Body of pancreas (tissue), 4 donors: ENCODE data around the gene SLC25A25. TPM values are rescaled to one million over a fixed set of nuclear protein-coding genes. Genes with fewer than 3 reads are reported as not detected.
"Not testable (repeated sequence)": the region's sequence is repeated elsewhere in the genome, so short reads cannot be mapped to it uniquely, and the experiment has no call there.

Experiments
- ATAC-seq: fragments of 150-250 bp; one replicate; pipeline ENCODE4 v1.9.1; 2016
- DNase-seq, 4 donors: peaks; one replicate each; pipeline ENCODE4 v3.0.0-alpha.2; 2019
- H3K27ac ChIP-seq, 4 donors: fragments of 200-600 bp; sonication (generic); 1 replicate in 3 of 4; 2 replicates in 1 of 4; pipeline versions ENCODE4 v1.5.1 to v1.6.1; 2016 to 2019; ENCODE audit warnings: mild to moderate bottlenecking in 1 of 4, mixed read lengths in 1 of 4, moderate library complexity in 1 of 4
- H3K27me3 ChIP-seq, 2 donors: fragments of 200-600 bp; sonication (generic); one replicate each; pipeline ENCODE4 v1.6.0; 2016; ENCODE audit warnings: mild to moderate bottlenecking in 1 of 2
- H3K36me3 ChIP-seq, 2 donors: fragments of 200-600 bp; sonication (generic); replicated peaks in 1 of 2; 2 replicates each; pipeline ENCODE4 v1.5.1; 2016; ENCODE audit warnings: low read depth in 2 of 2; ENCODE audit not compliant: insufficient read depth in 1 of 2
- H3K4me1 ChIP-seq: fragments of 200-600 bp; sonication (generic); one replicate; pipeline ENCODE4 v1.6.0; 2016
- H3K4me3 ChIP-seq, 2 donors: fragments of 200-600 bp; sonication (generic); 1 replicate in 1 of 2; 2 replicates in 1 of 2; pipeline ENCODE4 v1.5.1; 2016 to 2019
- H3K9me3 ChIP-seq, 3 donors: fragments of 200-600 bp; sonication (generic); 1 replicate in 2 of 3; 2 replicates in 1 of 3; pipeline ENCODE4 v1.5.1; 2016
- POLR2A ChIP-seq, 3 donors: fragments of 450-650 bp; IDR thresholded peaks; one replicate each; pipeline ENCODE4 v1.6.1; 2016; ENCODE audit warnings: antibody characterized with exemption in 3 of 3, mild to moderate bottlenecking in 2 of 3
- WGBS, 2 donors: methylation state at CpG; one replicate each; pipeline ENCODE4 v1.1.5; 2017; 5-methylcytosine and 5-hydroxymethylcytosine counted together
- intact Hi-C: fragments of 100-400 bp; cut with DNase I; formaldehyde crosslinking; loops from one replicate; pipeline ENCODE4 v1.15.1; 2023
- total RNA-seq, 2 donors: library from RNA; depleted of rRNA; stranded (reverse); fragments of >200 nt; gene quantifications; one replicate each; pipeline ENCODE4 v1.1.0, GENCODE V29; 2016
- TF ChIP-seq, protein P1 (sequence below), 7 experiments: fragments of 450-650 bp in 4 of 7; fragments of 200-600 bp in 3 of 7; sonication (generic) in 3 of 7; IDR thresholded peaks; one replicate each; pipeline ENCODE4 v1.5.1; 2016 to 2019; ENCODE audit warnings: antibody characterized with exemption in 7 of 7

SLC25A25 gene
- 10 to 100 TPM; 31.4 to 36.6 TPM for total RNA-seq

DNA sequence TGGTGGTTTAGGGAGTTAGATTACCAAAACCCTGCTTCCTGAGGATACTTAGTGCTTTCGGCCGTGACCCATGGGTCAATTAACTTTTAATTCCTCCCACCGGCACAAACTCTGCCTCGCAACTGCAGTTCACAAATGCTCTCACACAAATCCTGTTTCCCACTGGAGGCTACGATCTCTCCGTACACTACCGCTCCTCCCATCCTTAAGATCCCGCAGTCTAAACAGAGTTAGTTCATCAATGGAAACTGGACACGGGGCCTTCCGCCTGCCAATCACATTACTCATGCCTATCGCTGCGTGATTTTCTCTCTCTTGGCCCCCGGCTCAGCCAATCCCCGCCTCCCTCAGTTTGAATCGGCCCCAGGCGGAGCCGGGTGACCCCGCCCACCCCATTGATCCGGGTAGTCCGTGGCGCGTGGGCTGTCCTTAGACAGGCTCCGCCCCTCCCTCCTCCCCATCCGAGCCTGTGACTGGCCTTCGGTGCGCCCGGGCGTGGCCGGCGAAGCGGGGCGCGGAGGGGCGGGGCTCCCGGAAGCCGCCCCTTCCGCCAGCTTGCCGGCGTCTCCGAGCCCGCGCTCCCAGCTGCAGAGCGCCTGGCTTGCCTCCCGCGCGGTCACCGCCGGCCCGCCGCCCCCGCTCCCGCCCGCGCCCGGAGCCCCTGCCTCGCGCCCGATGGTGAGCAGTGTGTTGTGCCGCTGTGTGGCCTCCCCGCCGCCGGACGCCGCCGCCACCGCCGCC is at the start of gene SLC25A25:
Gene SLC25A25, plus strand, starts transcription at position 588 of the 741 bp plus-strand sequence. Its CDS starts 88 bp downstream, at position 676.
- Histone ChIP-seq H3K27ac (peak within 1 kb of the TSS; percentile 96 to 100 (median 98)), H3K4me3 (peak within 1 kb of the TSS; percentile 66 to 86), H3K4me1 (peaks cover 58% of the 10 kb centered on the region), H3K36me3 (no peaks in the 10 kb centered on the region), H3K9me3 (no peaks in the 10 kb centered on the region), H3K27me3 (no peaks in the 10 kb centered on the region)
- TF ChIP-seq POLR2A (IDR thresholded peaks at IDR 0.05): peak; percentile 49 to 97 (median 58)
- TF ChIP-seq, protein P1, sequence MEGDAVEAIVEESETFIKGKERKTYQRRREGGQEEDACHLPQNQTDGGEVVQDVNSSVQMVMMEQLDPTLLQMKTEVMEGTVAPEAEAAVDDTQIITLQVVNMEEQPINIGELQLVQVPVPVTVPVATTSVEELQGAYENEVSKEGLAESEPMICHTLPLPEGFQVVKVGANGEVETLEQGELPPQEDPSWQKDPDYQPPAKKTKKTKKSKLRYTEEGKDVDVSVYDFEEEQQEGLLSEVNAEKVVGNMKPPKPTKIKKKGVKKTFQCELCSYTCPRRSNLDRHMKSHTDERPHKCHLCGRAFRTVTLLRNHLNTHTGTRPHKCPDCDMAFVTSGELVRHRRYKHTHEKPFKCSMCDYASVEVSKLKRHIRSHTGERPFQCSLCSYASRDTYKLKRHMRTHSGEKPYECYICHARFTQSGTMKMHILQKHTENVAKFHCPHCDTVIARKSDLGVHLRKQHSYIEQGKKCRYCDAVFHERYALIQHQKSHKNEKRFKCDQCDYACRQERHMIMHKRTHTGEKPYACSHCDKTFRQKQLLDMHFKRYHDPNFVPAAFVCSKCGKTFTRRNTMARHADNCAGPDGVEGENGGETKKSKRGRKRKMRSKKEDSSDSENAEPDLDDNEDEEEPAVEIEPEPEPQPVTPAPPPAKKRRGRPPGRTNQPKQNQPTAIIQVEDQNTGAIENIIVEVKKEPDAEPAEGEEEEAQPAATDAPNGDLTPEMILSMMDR (IDR thresholded peaks at IDR 0.05): no peak
- DNase-seq: peak; percentile 100
- intact Hi-C loops: no loop called here
- peak; percentile 85 for ATAC-seq
- 0 to 1% methylated on average over 19 to 67 of the region's 67 CpGs for WGBS, 2 donors

DNA sequence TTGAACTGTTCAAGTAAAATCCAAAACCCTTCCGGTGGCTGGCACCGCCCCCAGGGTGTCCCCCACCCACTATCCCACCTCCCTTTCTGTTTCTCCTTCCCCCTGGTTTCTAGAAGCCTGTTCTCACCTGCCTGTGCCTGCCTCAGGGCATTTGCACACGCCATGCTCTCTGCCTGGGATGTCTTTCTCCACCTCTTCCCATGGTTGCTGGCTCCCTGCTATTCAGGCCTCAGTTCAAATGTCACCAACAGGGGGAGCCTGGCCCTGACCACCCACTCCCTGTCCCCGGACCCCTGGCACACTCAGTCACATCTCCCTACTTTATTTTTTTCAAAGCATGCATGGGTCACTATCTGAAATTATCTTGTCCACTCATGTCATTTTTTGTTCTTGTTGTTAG is 47.3 kb upstream of the SLC25A25 start:
- Histone ChIP-seq H3K27ac (no peak overlapping the region), H3K27me3 (no peaks in the 10 kb centered on the region), H3K4me3 (no peak overlapping the region), H3K9me3 (no peaks in the 10 kb centered on the region), H3K36me3 (no peaks in the 10 kb centered on the region), H3K4me1 (no peaks in the 10 kb centered on the region)
- WGBS, 2 donors: 90 to 93% methylated on average over 4 of the region's 4 CpGs
- intact Hi-C loops: no loop called here
- ATAC-seq (no peak), DNase-seq (no peak)
- TF ChIP-seq POLR2A (IDR thresholded peaks at IDR 0.05): no peak
- TF ChIP-seq, protein P1 (IDR thresholded peaks at IDR 0.05): peak in 1 of 7 experiments; percentile 8

DNA sequence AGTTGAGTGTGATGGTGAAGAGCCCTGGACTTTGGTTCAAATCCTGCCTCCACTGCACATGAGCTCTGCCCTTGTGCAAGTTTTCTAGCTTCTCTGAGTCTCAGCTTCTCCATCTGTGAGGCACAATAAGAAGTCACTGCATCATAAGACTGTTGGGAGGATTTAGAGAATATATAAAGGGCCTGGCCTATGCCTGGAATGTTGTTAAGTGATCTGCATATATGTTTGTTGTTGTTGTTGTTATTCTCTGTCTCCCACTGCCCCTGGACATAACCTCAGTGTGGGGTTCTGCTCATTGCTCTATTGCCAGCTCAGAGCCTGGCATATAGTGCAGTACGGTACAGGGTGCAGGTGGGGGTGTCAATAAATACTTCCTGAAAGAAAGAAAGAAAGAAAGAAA is 46.9 kb upstream of the SLC25A25 start:
- WGBS, 2 donors: 78 to 92% methylated on average over 1 of the region's 1 CpG
- intact Hi-C loops: no loop called here
- H3K4me3 ChIP-seq: no peak overlapping the region
- no peaks in the 10 kb centered on the region for H3K27me3 ChIP-seq
- no peaks in the 10 kb centered on the region for H3K4me1 ChIP-seq
- no peak for DNase-seq
- TF ChIP-seq, protein P1 (IDR thresholded peaks at IDR 0.05): no peak
- no peak for TF ChIP-seq POLR2A (IDR thresholded peaks at IDR 0.05)
- no peak overlapping the region for H3K27ac ChIP-seq
- H3K9me3 ChIP-seq: no peaks in the 10 kb centered on the region
- no peak for ATAC-seq
- H3K36me3 ChIP-seq: no peaks in the 10 kb centered on the region

DNA sequence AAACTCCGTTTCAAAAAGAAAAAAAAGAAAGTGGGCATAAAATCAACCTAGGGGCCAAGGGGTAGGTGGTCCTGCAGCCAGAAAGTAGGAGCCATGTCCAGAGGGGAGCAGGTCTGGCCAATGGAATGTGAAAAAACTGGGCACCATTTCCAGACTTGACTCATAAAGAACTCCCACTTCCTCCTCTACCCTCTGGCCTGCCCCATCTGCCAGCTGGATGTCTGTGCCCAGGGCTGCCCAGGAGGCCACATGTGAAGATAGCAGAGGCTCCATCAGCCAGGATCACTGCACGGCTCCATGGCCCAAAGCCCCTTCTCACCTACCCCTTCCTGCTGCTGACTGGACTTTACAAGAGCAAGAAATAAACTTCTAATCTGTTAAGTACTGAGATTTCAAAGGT is 45.1 kb upstream of the SLC25A25 start:
- TF ChIP-seq, protein P1 (IDR thresholded peaks at IDR 0.05): no peak
- TF ChIP-seq POLR2A (IDR thresholded peaks at IDR 0.05): no peak
- ATAC-seq: no peak
- no peaks in the 10 kb centered on the region for H3K9me3 ChIP-seq

DNA sequence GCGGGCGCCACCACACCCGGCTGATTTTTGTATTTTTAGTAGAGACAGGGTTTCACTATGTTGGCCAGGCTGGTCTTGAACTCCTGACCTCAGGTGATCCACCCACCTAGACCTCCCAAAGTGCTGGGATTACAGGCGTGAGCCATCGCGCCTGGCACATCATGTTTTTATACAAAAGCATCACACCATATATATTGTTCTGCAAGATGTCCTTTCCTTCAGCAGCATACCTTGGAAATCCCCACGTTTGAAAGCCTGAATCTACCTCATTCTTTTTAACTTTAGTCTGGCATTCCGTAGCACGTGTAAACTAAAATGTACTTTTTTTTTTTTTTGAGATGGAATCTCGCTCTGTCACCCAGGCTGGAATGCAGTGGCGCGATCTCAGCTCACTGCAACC is 44.4 kb upstream of the SLC25A25 start:
- H3K4me3 ChIP-seq, H3K27me3 ChIP-seq, DNase-seq, H3K36me3 ChIP-seq, H3K27ac ChIP-seq, intact Hi-C loops, ATAC-seq, H3K9me3 ChIP-seq, H3K4me1 ChIP-seq: not testable (repeated sequence)
- WGBS, 2 donors: 67 to 83% methylated on average over 12 of the region's 12 CpGs

More for the DNA sequence above, 45.1 kb upstream of the SLC25A25 start:
- intact Hi-C loops: no loop called here
- no peak for DNase-seq
- no peaks in the 10 kb centered on the region for H3K27me3 ChIP-seq
- no peaks in the 10 kb centered on the region for H3K36me3 ChIP-seq
- H3K4me1 ChIP-seq: no peaks in the 10 kb centered on the region
- WGBS, 2 donors: 63 to 75% methylated on average over 2 of the region's 2 CpGs
- no peak overlapping the region for H3K27ac ChIP-seq
- no peak overlapping the region for H3K4me3 ChIP-seq
